Smooth muscle cell of the coronary artery (primary cell): ENCODE results near the gene PNP. TPM values are rescaled to one million over a fixed set of nuclear protein-coding genes. Genes with fewer than 3 reads are reported as not detected.

Experiments used
- total RNA-seq: library from RNA; depleted of rRNA; stranded (reverse); fragments of >200 nt; gene quantifications from 2 replicates; pipeline ENCODE4 v1.2.3, GENCODE V29; 2014; ENCODE audit warnings: low replicate concordance

The PNP gene
- 26.4 and 48.6 TPM in 2 replicates for total RNA-seq

DNA sequence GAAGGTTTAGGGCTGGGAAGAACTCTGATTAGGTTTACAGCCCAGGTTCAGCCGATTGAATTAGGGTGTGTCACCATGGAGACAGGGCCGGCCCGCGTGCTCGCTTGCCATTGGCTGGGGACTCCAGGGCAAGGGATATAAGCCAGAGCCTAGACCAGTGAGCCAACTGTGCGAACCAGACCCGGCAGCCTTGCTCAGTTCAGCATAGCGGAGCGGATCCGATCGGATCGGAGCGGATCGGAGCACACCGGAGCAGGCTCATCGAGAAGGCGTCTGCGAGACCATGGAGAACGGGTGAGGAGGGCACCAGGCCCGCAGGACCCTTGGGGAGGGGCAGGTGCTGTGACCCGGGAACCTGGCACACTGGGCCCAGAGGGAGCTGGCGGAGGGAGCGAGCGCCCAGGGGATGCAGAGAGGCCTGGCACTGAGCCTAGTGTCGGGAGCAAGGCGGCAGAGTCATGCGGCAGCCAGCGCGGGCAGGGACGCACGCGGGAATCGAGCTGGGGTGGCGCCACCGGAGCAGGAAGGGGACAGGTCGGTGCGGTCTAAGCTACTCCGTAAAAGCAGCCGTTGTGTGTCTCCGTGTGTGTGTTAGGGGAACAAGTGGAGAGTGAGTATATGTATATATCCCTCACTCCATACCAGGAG, at the start of gene PNP:
Gene PNP, plus strand, starts transcription at position 165 of the 648 bp plus-strand sequence. Its CDS starts 119 bp downstream, at position 284.

DNA sequence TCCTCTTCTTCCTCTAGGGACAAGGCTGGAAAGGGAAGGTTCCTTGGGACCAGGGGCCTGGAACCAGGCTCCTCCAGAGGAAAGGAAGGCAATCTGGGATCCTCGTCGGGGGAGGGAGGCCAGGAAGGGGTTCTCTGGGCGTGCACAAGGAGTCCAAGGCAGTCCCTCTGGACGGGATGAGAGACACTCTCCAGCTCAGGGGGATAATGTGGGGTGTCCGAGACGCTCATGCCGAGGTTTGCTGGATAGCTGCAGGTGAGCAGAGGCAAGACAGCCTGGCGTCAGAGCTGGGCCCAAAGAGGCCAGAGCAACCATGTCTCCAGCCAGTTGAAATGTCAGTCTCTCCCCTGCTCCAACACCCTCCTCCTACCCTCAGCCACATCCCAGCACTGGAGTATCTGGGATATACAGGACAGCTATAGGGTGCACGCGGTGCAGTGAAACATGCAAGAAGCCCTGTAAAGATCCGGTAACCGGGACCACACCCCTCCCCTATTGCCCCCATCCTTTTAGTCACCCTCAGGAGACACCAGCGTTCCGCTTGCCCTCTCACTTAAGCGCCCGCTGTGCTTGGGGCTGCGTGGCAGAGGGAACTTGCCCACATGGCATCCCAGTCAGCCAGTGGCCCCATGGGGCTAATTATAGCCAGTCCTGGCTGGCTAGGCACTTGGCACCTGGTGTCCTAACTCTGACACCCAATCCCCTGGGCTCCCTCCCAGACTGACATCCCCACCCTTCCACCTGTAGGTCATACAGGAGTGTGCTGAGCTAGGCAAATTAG, 33.4 kb upstream of the PNP start, which contains the start of gene KLHL33:
Gene KLHL33, minus strand, starts transcription at position 585 of the 781 bp plus-strand sequence. Its CDS starts 355 bp downstream, at position 230.

DNA sequence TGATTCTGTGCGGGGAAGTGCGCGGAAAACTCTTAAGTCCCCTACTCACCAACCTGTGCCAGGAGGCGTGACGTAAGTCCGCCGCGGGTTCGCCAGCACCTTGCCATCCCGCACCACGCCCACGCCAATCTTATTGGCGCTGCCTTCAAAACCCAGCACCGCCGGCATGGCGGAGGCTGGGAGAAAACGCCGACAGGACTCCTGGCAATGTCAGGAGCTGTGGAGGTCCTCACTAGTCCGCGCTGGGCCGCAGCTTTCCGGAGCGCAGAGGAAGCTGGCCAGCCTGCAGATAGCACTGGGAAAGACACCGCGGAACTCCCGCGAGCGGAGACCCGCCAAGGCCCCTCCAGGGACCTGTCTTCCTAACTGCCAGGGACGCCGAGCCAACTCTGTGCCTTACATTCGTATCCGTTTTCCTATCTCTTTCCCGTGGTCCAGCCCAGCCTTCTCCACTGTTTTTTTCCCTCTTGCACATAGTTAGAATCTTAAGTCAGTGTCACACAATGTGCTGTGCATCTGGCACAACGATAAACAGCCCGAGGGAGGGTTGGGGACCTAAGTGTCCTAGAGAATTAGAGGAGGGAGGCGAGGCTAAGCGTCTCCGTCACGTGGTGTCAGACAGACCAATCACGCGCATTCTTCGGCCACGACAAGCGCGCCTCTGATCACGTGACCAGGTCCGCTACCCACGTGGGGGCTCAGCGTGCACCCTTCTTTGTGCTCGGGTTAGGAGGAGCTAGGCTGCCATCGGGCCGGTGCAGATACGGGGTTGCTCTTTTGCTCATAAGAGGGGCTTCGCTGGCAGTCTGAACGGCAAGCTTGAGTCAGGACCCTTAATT, 14.5 kb upstream of the PNP start, which contains the start of the genes APEX1 and OSGEP:
Gene APEX1, plus strand, starts transcription at position 711 of the 839 bp plus-strand sequence. CDS start 420 bp downstream, outside the sequence.
Gene OSGEP, minus strand, starts transcription at position 297 of the 839 bp plus-strand sequence. Its CDS starts 129 bp downstream, at position 168.

DNA sequence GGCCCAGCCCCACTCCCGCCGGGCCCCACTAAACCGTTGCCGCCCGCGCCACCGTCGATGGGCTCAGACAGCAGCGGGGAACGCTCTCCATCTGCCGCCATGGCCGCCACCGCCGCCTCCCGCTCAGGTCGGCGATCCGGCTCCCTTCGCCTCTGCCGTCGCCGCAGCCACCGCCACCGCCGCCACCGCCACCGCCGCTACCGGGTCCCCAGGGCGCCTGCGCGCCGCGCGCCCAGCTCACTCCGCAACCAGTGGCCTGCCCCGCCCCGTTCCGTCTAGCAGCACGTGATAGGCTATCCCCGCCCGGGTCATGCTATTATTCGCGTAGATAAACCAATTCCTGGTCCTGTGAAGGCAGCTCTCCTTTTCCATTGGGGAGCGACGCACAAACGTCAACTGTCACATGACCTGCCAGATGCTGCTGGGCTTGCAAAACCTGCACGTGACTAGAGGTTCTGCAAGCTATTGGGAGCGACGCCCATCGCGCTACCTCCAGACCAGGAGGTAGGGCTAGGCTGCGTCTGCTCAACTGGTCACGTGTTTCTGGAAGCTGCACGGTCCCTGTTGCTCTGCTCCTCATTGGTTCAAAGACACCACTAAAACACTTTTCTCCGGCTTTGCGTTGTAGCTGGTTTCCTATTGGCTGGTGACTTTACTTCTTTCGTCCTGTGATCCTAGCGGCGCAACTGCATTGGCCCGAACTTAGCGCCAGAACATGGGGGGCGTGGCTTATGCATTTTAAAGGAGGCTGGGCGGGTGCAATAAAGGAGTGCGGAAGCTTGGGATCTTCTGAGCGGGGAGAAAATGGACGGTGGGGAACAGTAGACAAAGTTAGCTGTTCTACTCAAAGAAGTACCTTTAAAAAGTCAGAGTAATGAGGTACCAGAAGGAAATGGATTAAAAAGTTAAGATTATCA, 7.7 kb upstream of the PNP start, which contains the start of gene PIP4P1:
Gene PIP4P1, minus strand, starts transcription at position 210 of the 917 bp plus-strand sequence. Its CDS starts 109 bp downstream, at position 101.

Other genes with a start within 250 kb of the PNP start
- gene OR11H6, start 245.7 kb upstream of the PNP start, total RNA-seq: not detected in 2 replicates
- gene OR11H7, start 240.4 kb upstream of the PNP start, total RNA-seq: not detected in 2 replicates
- not detected in 2 replicates for gene OR11H4, start 230.1 kb upstream of the PNP start, total RNA-seq
- gene TTC5, start 163.5 kb upstream of the PNP start, total RNA-seq: 21.8 and 53.5 TPM in 2 replicates
- 31.5 and 46.5 TPM in 2 replicates for gene CCNB1IP1, start 136.1 kb upstream of the PNP start, total RNA-seq
- 5.5 and 6.7 TPM in 2 replicates for gene PARP2, start 125.8 kb upstream of the PNP start, total RNA-seq
- 13.6 and 13.8 TPM in 2 replicates for gene TEP1, start 55.9 kb upstream of the PNP start, total RNA-seq
- 0.23 TPM in 1 of 2 replicates, not detected in the other for gene KLHL33, start 33.2 kb upstream of the PNP start, total RNA-seq
- gene OSGEP, start 14.6 kb upstream of the PNP start, total RNA-seq: 23.1 and 32.9 TPM in 2 replicates
- 74.9 and 95.9 TPM in 2 replicates for gene APEX1, start 14.2 kb upstream of the PNP start, total RNA-seq
- 17.0 and 19.8 TPM in 2 replicates for gene PIP4P1, start 8.0 kb upstream of the PNP start, total RNA-seq
- gene RNASE10, start 36.1 kb downstream of the PNP start, total RNA-seq: not detected in 2 replicates
- not detected in 2 replicates for gene RNASE9, start 91.6 kb downstream of the PNP start, total RNA-seq
- not detected in 2 replicates for gene RNASE11, start 118.6 kb downstream of the PNP start, total RNA-seq
- gene RNASE12, start 122.0 kb downstream of the PNP start, total RNA-seq: not detected in 2 replicates
- gene OR6S1, start 172.3 kb downstream of the PNP start, total RNA-seq: not detected in 2 replicates
- gene RNASE4, start 215.2 kb downstream of the PNP start, total RNA-seq: 20.3 and 46.0 TPM in 2 replicates
- 8.0 and 8.1 TPM in 2 replicates for gene ANG, start 219.4 kb downstream of the PNP start, total RNA-seq